ENCODE measurements around the gene SRGAP3.

DNA sequence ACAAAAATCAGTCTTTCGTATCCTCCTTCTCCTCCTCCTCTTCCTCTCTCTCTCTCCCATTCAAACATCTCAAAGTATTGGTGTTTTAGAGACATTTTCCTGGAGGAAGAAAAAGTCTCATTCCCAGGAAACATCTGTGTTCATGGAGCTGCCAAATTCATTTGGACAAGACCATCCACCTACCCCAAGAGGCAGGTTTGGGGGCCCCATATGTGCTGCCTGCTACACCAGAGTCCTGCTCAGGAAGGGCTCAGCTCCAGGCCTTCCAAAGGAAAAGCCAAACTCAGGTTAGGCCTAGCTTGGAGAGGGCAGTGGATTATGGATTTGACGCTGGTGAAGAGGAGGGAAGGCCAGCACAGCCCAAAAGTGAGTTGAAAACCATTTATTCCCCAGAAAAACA is 131.2 kb downstream of the SRGAP3 start:
- TF ChIP-seq TEAD4 (IDR thresholded peaks at IDR 0.05): no peak
- no peak for TF ChIP-seq RAD21 (IDR thresholded peaks at IDR 0.05; ENCODE audit: low read depth)
- no peak for TF ChIP-seq TAF1 (IDR thresholded peaks at IDR 0.05; ENCODE audit: low read depth)
- TF ChIP-seq, protein P1, sequence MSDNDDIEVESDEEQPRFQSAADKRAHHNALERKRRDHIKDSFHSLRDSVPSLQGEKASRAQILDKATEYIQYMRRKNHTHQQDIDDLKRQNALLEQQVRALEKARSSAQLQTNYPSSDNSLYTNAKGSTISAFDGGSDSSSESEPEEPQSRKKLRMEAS (IDR thresholded peaks at IDR 0.05): no peak
- TF ChIP-seq EP300 (IDR thresholded peaks at IDR 0.05; ENCODE audit: borderline replicate concordance): no peak
- no peak for TF ChIP-seq FOXM1 (IDR thresholded peaks at IDR 0.05; ENCODE audit: borderline replicate concordance, low read depth)
- no peak for TF ChIP-seq YY1 (IDR thresholded peaks at IDR 0.05; ENCODE audit: low read depth)
- TF ChIP-seq, protein P2, sequence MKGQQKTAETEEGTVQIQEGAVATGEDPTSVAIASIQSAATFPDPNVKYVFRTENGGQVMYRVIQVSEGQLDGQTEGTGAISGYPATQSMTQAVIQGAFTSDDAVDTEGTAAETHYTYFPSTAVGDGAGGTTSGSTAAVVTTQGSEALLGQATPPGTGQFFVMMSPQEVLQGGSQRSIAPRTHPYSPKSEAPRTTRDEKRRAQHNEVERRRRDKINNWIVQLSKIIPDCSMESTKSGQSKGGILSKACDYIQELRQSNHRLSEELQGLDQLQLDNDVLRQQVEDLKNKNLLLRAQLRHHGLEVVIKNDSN (IDR thresholded peaks at IDR 0.05): no peak
